Measurements from ENCODE around the gene WBP2. TPM values are rescaled to one million over a fixed set of nuclear protein-coding genes. Genes with fewer than 3 reads are reported as not detected.

The WBP2 gene
- total and polyA plus RNA-seq, 2 of the 8 experiments (the other 6 are each of a cell fraction or from before 2014, with no cell fraction given): 48.2 to 71.2 TPM

GRCh38 chr17:75826561-75827307 is 28.4 kb downstream of the WBP2 start:
- Histone ChIP-seq H2BK12ac (ENCODE audit: low read depth, low read length) (no peak overlapping the region), H4K91ac (replicated peaks; ENCODE audit: insufficient read length, low read length) (no peak overlapping the region), H3K14ac (ENCODE audit: insufficient read length) (no peak overlapping the region), H4K8ac (ENCODE audit: extremely low read depth, insufficient read depth, low read length) (no peak overlapping the region; the same call in 1 of the 2 replicates), H2AK5ac (ENCODE audit: low read depth, low read length) (no peak overlapping the region), H3K9ac (replicated peaks in 1 of 4; ENCODE audit: extremely low read depth in 1 of 4, low read depth in 3 of 4, low read length in 3 of 4) (no peak overlapping the region), H2BK15ac (ENCODE audit: low read length) (no peak overlapping the region), H3K18ac (ENCODE audit: extremely low read depth, low read length) (no peak overlapping the region), H4K5ac (ENCODE audit: insufficient read length, low read depth, low read length) (peak overlapping the region; percentile 23), H3K56ac (replicated peaks; ENCODE audit: insufficient read length, low read depth, low read length) (no peak overlapping the region), H2BK20ac (ENCODE audit: low read length) (no peak overlapping the region), H3K79me2 (ENCODE audit: control insufficient read depth in 1 of 2, insufficient read depth in 2 of 2, low read length in 2 of 2) (no peaks in the 10 kb centered on the region), H3K79me1 (ENCODE audit: low read depth, low read length) (0 out of 2 replicates have a peak, but pooled peaks cover 2% of the 10 kb centered on the region), H3K4me3 (ENCODE audit: extremely low read depth in 1 of 4, insufficient read depth in 2 of 4, low read depth in 3 of 4, low read length in 4 of 4) (no peak overlapping the region), H3K23me2 (ENCODE audit: low read depth, low read length) (peaks cover 2% of the 10 kb centered on the region; the same call in 1 of the 2 replicates), H2AFZ (ENCODE audit: low read length) (no peak overlapping the region), H2BK5ac (ENCODE audit: low read depth, low read length) (peak overlapping the region; percentile 83; the same call in 1 of the 2 replicates), H4K20me1 (replicated peaks in 1 of 2; ENCODE audit: control insufficient read depth in 1 of 2, insufficient read depth in 2 of 2, low read length in 2 of 2) (no peaks in the 10 kb centered on the region), H3K4me2 (ENCODE audit: insufficient read depth in 1 of 2, low read depth in 2 of 2, low read length in 2 of 2) (no peak overlapping the region), H3K4me1 (replicated peaks in 1 of 4; ENCODE audit: control insufficient read depth in 3 of 4, insufficient read depth in 4 of 4, low read length in 3 of 4) (peaks cover 0 to 23% (median 19%) of the 10 kb centered on the region in 4 experiments; a peak in 6 of 7 replicates), H3K23ac (ENCODE audit: insufficient read length) (no peak overlapping the region), H3K27ac (ENCODE audit: low read depth, low read length) (peak overlapping the region; percentile 43; the same call in 1 of the 2 replicates), H3K4ac (replicated peaks; ENCODE audit: insufficient read length, low read depth, low read length) (no peak overlapping the region), H3K27me3 (replicated peaks in 1 of 4; ENCODE audit: control insufficient read depth in 3 of 4, extremely low read depth in 1 of 4, insufficient read depth in 3 of 4, low read length in 3 of 4) (no peaks in the 10 kb centered on the region), H2BK120ac (replicated peaks; ENCODE audit: low read depth, low read length) (no peak overlapping the region), H3K9me3 (ENCODE audit: insufficient read depth in 2 of 2, low read depth in 1 of 2, low read length in 1 of 2) (no peaks in the 10 kb centered on the region), H3K36me3 (ENCODE audit: control insufficient read depth in 2 of 4, insufficient read depth in 4 of 4, low read length in 3 of 4) (peaks cover 7 to 22% (median 15%) of the 10 kb centered on the region in 4 experiments)
- POLR2A ChIA-PET (ENCODE audit: partially characterized antibody): interaction anchor here (0.9 to 16.0 kb wide), 17 partner anchors 9 to 169 kb away, joined by 3 to 216 read pairs (median 6); partner anchors contain the start of genes RECQL5, SAP30BP, TRIM65 and UNK
- CTCF ChIA-PET (ENCODE audit: partially characterized antibody): interaction anchor here (0.6 to 21.9 kb wide), 29 partner anchors 10 to 323 kb away, joined by 3 to 563 read pairs (median 4); partner anchors contain the start of genes GALK1, UNC13D, UNK and WBP2
- DNase-seq (ENCODE audit: low read depth in 1 of 2, low spot score in 2 of 2): no peak
- WGBS, 2 experiments (ENCODE audit: extremely low coverage in 1 of 2, insufficient coverage in 1 of 2, insufficient read length in 1 of 2, insufficient replicate concordance in 2 of 2, low coverage in 1 of 2, low lambda C conversion rate in 2 of 2, missing lambda C conversion rate in 1 of 2): 85% methylated on average over 14 of the region's 14 CpGs; no CpG with 5 or more reads in 1 of the 2 experiments
- peak in 2 of 3 experiments; percentile 2 to 28; a peak in 1 of 4 replicates for TF ChIP-seq CTCF (IDR thresholded peaks at IDR 0.05; ENCODE audit: control extremely low read depth in 1 of 3, insufficient read depth in 1 of 3, low read depth in 1 of 3, low read length in 3 of 3)
- no peak for TF ChIP-seq RXRA (IDR thresholded peaks at IDR 0.05; ENCODE audit: insufficient read depth, low read depth, low read length)
- no peak for FAIRE-seq
